T-cell (primary cell): Measurements from ENCODE around the gene PSG7. TPM values are rescaled to one million over a fixed set of nuclear protein-coding genes. Genes with fewer than 3 reads are reported as not detected.
"Not testable (repeated sequence)": the region's sequence is repeated elsewhere in the genome, so short reads cannot be mapped to it uniquely, and the experiment has no call there.

ENCODE experiments used
- ATAC-seq, 4 experiments: fragments of 200-7000 bp in 3 of 4; fragments of 150-1000 bp in 1 of 4; cut with Tn5 transposase; replicated peaks in 1 of 4; 1 replicate in 3 of 4; 2 replicates in 1 of 4; pipeline ENCODE4 v1.10.0; 2021; ENCODE audit warnings: moderate library complexity in 3 of 4, mild to moderate bottlenecking in 2 of 4, moderate number of reproducible peaks in 1 of 4
- CTCF ChIA-PET, 2 donors: fragments of 300-600 bp; sonication (Branson Sonifier 250); formaldehyde crosslinking; loops; one replicate each; lab custom pipeline; 2022; ENCODE audit warnings: antibody characterized with exemption in 2 of 2; lab: Charles Lee
- POLR2A ChIA-PET, 2 donors: fragments of 300-600 bp; sonication (Branson Sonifier 250); formaldehyde crosslinking; loops; one replicate each; lab custom pipeline; 2022; ENCODE audit warnings: antibody characterized with exemption in 2 of 2; lab: Charles Lee
- DNase-seq, 35 experiments: peaks; one replicate each; pipeline versions ENCODE4 v3.0.0 to v3.0.0-alpha.2; 2013 to 2023
- H3K27ac ChIP-seq: one replicate; pipeline ENCODE4 v1.5.1; 2013; ENCODE audit warnings: low read length
- H3K27me3 ChIP-seq, 2 experiments: replicated peaks in 1 of 2; 1 replicate in 1 of 2; 2 replicates in 1 of 2; pipeline versions ENCODE4 v1.6.1 to v1.7.0; 2013; ENCODE audit warnings: low read length in 1 of 2, mixed read lengths in 1 of 2; ENCODE audit not compliant: control insufficient read depth in 2 of 2, insufficient read depth in 2 of 2; ENCODE audit errors: extremely low read depth in 1 of 2
- H3K36me3 ChIP-seq, 2 donors: 1 replicate in 1 of 2; 2 replicates in 1 of 2; pipeline versions ENCODE4 v1.6.1 to v1.7.0; 2013; ENCODE audit warnings: low read length in 1 of 2; ENCODE audit not compliant: control insufficient read depth in 2 of 2, insufficient read depth in 1 of 2; ENCODE audit errors: extremely low read depth in 1 of 2
- H3K4me1 ChIP-seq, 2 experiments: 1 replicate in 1 of 2; 2 replicates in 1 of 2; pipeline versions ENCODE4 v1.6.1 to v1.7.0; 2013; ENCODE audit warnings: low read length in 2 of 2, mixed read lengths in 1 of 2; ENCODE audit not compliant: insufficient read depth in 2 of 2, control insufficient read depth in 1 of 2; ENCODE audit errors: extremely low read depth in 1 of 2
- H3K4me3 ChIP-seq, 2 donors: 1 replicate in 1 of 2; 2 replicates in 1 of 2; pipeline versions ENCODE4 v1.5.1 to v1.7.0; 2013; ENCODE audit warnings: mild to moderate bottlenecking in 2 of 2, low read length in 1 of 2, moderate library complexity in 1 of 2; ENCODE audit not compliant: control insufficient read depth in 1 of 2; ENCODE audit errors: extremely low read depth in 1 of 2
- H3K9me3 ChIP-seq: 2 replicates; pipeline ENCODE4 v1.7.0; 2013
- H3K27ac Mint-ChIP-seq, 2 donors: one replicate each; pipeline ENCODE4 v1.8.0; 2020 to 2021; ENCODE audit warnings: mild to moderate bottlenecking in 2 of 2, mixed read lengths in 2 of 2
- H3K27me3 Mint-ChIP-seq, 2 donors: one replicate each; pipeline ENCODE4 v1.8.0; 2021 to 2022; ENCODE audit warnings: mixed read lengths in 2 of 2
- H3K36me3 Mint-ChIP-seq: one replicate; pipeline ENCODE4 v1.8.0; 2021; ENCODE audit warnings: mixed read lengths
- H3K4me1 Mint-ChIP-seq, 3 donors: one replicate each; pipeline ENCODE4 v1.8.0; 2020 to 2022; ENCODE audit warnings: mixed read lengths in 3 of 3, mild to moderate bottlenecking in 1 of 3
- H3K4me3 Mint-ChIP-seq, 3 donors: one replicate each; pipeline ENCODE4 v1.8.0; 2020 to 2022; ENCODE audit warnings: mild to moderate bottlenecking in 3 of 3, mixed read lengths in 3 of 3, moderate library complexity in 3 of 3
- H3K9me3 Mint-ChIP-seq, 3 donors: one replicate each; pipeline ENCODE4 v1.8.0; 2020 to 2022; ENCODE audit warnings: mixed read lengths in 3 of 3
- WGBS: methylation state at CpG from one replicate; pipeline ENCODE4 v1.1.5; 2013; ENCODE audit warnings: missing lambda C conversion rate; ENCODE audit not compliant: insufficient coverage; 5-methylcytosine and 5-hydroxymethylcytosine counted together
- total RNA-seq, 35 experiments: library from RNA in 6 of 35; stranded (reverse) in 6 of 35; fragments of 120-200 nt in 1 of 35; gene quantifications; one replicate each; pipeline versions ENCODE4 v1.2.1 to v1.2.4 and lab custom pipeline; 2013 to 2026

The PSG7 gene
- total RNA-seq, 5 donors from 2014 or later (not counting 1 experiment from before 2014, with no cell fraction given): not detected

DNA sequence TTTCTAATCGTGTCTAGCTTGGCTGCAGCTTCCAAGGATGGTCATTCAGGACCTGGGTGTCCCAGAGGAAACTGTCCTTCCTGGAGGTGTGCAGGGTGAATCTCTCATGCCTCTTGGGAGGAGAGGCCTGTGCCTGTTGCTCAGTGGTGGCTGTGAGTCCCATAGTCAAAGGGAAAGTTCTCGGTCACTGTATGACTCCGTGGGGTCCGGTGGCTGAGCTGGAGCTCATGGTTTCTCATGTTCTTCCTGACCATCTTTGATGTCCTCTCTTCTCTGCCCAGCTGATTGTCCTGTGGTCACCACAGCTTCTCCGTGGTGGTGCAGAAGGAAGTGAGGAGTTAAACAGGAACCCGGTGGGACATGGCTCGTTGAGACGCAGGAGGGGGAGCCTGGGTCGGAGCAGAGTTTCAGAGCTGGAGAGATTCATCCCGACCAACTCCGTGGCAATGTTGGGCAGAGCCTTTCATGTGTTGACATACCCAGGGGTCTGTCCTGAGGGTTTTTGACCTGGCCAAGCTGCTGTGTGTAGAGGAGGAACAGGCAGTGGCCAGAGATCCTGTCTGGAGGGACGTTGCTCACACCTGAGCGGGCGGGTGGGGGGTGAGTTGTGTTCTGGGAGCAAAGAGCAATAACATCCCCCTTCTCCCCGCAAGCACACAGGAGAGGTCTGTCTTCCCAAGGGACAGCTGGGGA is 18.5 kb downstream of the PSG7 start:
- H3K4me1 Mint-ChIP-seq, DNase-seq, H3K9me3 Mint-ChIP-seq, CTCF ChIA-PET, H3K27ac Mint-ChIP-seq, H3K27me3 ChIP-seq, H3K4me3 ChIP-seq, H3K36me3 ChIP-seq, POLR2A ChIA-PET, H3K4me1 ChIP-seq, H3K27ac ChIP-seq, ATAC-seq, H3K4me3 Mint-ChIP-seq, H3K36me3 Mint-ChIP-seq, H3K9me3 ChIP-seq: not testable (repeated sequence)
- peaks cover 0 to 24% of the 10 kb centered on the region in 2 donors for H3K27me3 Mint-ChIP-seq
- 56% methylated on average over 10 of the region's 15 CpGs for WGBS

DNA sequence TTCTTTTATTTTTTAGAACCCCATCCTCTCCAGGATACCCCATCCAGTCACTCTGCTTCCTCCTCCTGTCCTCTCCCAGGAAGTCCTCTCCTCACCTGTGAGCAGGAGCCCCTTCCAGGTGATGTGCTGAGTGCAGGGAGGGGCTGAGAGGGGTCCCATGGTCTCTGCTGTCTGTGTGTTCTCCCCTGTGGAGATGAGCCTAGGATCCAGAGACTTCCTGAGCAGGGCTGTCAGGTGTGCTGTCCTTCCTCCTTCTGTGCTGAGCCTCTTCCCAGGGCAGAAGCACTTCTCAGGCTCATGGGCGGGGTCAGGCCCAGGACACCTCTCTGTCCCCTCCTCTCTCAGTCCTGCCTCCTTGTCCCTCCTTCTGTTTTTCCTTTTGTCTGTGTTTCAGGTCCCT is 19.4 kb downstream of the PSG7 start, which contains the start of gene PSG6:
Gene PSG6 (minus strand): TSS at position 261 of the 400 bp plus-strand sequence. CDS start 102 bp downstream, at position 159.
- H3K4me3 Mint-ChIP-seq, H3K9me3 ChIP-seq, H3K36me3 ChIP-seq, H3K9me3 Mint-ChIP-seq, H3K27me3 ChIP-seq, DNase-seq, CTCF ChIA-PET, H3K4me1 Mint-ChIP-seq, H3K27ac ChIP-seq, H3K4me1 ChIP-seq, ATAC-seq, POLR2A ChIA-PET, H3K4me3 ChIP-seq, H3K36me3 Mint-ChIP-seq, H3K27ac Mint-ChIP-seq: not testable (repeated sequence)
- no CpG with 5 or more reads among the region's 1 CpG for WGBS
- peaks cover 0 to 20% of the 10 kb centered on the region in 2 donors for H3K27me3 Mint-ChIP-seq

DNA sequence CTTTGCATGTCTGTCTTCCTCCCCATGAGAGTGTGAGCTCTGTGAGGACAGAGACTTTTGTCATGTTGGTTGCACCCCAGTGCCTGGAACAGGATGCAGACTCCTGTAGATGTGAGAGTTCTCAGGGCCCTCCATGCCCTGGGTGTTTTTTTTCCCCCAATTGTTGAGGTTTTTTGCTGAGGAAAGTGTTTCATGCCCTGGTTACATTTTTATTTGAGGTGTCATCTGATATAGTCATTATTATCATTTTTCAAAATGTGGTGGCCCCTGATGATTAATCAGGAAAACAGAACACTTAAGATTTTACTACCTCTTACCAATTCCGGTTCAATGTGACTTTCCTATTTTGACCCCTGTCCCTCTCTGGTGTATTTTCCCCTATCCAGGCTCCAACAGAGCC is 20.1 kb downstream of the PSG7 start:
- H3K27ac ChIP-seq, H3K4me3 Mint-ChIP-seq, H3K4me3 ChIP-seq, H3K9me3 ChIP-seq, POLR2A ChIA-PET, ATAC-seq, H3K36me3 ChIP-seq, H3K36me3 Mint-ChIP-seq, H3K4me1 ChIP-seq, H3K27ac Mint-ChIP-seq, H3K4me1 Mint-ChIP-seq, CTCF ChIA-PET, H3K9me3 Mint-ChIP-seq, H3K27me3 ChIP-seq, DNase-seq: not testable (repeated sequence)
- no CpG with 5 or more reads among the region's 1 CpG for WGBS
- H3K27me3 Mint-ChIP-seq: peaks cover 0 to 15% of the 10 kb centered on the region in 2 donors

DNA sequence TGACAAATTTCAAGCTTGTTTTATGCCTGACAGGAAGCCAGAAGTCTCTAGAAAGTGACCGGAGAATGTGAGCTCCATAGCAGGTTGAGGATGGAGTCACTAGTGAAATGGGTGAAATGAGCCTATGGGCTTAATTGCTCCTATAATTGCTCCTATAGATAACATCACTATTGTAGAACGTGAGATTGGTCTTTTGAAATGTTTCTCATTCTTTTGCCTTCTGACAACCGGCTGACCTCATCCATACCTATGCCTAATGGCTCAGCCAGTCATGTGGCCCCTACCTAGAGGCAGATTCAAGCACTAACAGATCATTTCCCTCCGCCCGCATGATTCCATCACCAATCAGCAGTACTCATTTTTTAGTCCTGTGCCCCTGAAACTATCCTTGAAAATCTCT is 23.5 kb downstream of the PSG7 start:
- H3K4me3 ChIP-seq, CTCF ChIA-PET, H3K36me3 Mint-ChIP-seq, ATAC-seq, H3K27me3 ChIP-seq, H3K4me3 Mint-ChIP-seq, H3K36me3 ChIP-seq, DNase-seq, H3K27ac Mint-ChIP-seq, H3K4me1 ChIP-seq, POLR2A ChIA-PET, H3K9me3 Mint-ChIP-seq, H3K27ac ChIP-seq, H3K4me1 Mint-ChIP-seq, H3K9me3 ChIP-seq: not testable (repeated sequence)
- H3K27me3 Mint-ChIP-seq: peaks cover 0 to 15% of the 10 kb centered on the region in 2 donors
- WGBS: 40% methylated on average over 1 of the region's 5 CpGs

DNA sequence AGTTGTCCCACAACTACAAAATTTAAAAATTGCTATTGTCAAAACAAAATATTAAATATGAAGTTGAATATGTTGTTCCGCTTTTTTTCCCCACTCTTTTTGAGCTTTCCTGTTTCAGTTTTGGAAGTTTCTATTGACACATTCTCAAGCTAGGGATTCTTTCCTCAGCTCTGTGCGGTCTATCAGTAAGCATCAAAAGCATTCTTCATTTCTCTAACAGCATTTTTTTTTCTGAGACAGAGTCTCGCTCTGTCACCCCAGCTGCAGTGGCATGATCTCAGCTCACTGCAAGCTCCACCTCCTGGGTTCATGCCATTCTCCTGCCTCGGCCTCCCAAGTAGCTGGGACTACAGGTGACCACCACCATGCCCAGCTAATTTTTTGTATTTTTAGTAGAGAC is 24.1 kb downstream of the PSG7 start:
- POLR2A ChIA-PET, H3K4me3 ChIP-seq, H3K27ac ChIP-seq, CTCF ChIA-PET, H3K9me3 ChIP-seq, H3K27me3 Mint-ChIP-seq, ATAC-seq, H3K27me3 ChIP-seq, H3K27ac Mint-ChIP-seq, H3K4me1 Mint-ChIP-seq, DNase-seq, H3K36me3 ChIP-seq, H3K36me3 Mint-ChIP-seq, H3K9me3 Mint-ChIP-seq, H3K4me1 ChIP-seq, H3K4me3 Mint-ChIP-seq: not testable (repeated sequence)
- 69% methylated on average over 2 of the region's 4 CpGs for WGBS

DNA sequence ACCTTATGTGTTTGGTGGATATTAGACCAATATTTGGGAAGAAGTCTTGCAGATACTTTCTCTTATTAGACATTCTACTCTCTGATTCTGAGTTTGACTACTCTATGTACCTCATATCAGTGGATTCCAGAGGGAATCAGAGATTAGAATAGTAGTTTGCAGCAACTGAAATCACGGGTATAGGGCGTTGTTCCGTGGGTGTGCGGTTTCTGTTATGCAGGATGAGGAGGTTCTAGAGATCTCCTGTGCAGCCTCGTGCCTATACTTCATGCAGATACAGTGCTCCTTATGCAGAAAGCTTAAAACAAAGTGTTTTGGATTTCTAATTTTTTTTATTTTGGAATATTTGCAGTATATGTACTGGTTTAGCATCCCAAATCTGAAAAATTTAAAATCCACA is 25.3 kb downstream of the PSG7 start:
- H3K4me1 Mint-ChIP-seq, DNase-seq, H3K27me3 ChIP-seq, H3K27ac ChIP-seq, H3K9me3 Mint-ChIP-seq, H3K4me1 ChIP-seq, H3K36me3 Mint-ChIP-seq, CTCF ChIA-PET, H3K4me3 Mint-ChIP-seq, POLR2A ChIA-PET, H3K4me3 ChIP-seq, H3K36me3 ChIP-seq, H3K27ac Mint-ChIP-seq, ATAC-seq, H3K9me3 ChIP-seq: not testable (repeated sequence)
- H3K27me3 Mint-ChIP-seq: peaks cover 0 to 14% of the 10 kb centered on the region in 2 donors
- no CpG with 5 or more reads among the region's 5 CpGs for WGBS

DNA sequence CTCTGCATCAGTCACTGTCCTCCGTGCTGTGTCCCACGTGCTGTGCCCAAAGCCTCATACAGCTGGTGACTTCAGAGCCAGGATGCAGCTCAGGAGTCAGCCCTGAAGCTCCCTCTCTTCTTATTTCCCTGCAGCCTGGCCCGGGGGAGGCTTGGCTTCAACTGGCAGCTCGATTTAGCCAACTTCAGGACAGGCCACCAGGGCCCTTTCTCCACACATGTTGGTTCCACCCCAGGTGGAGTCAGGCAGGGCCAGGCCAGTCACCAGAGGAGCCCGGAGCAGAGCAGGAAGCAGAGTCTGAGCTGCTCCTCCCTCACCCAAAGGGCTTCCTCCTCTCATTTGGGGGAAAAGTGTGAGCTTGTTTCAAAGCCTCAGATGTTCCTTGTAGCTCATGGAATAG is 30.8 kb downstream of the PSG7 start:
- H3K4me1 ChIP-seq, H3K36me3 ChIP-seq, H3K9me3 Mint-ChIP-seq, H3K4me3 Mint-ChIP-seq, H3K27ac ChIP-seq, H3K4me3 ChIP-seq, H3K9me3 ChIP-seq, POLR2A ChIA-PET, H3K27ac Mint-ChIP-seq, H3K27me3 ChIP-seq, H3K36me3 Mint-ChIP-seq, DNase-seq, CTCF ChIA-PET, H3K4me1 Mint-ChIP-seq, ATAC-seq: not testable (repeated sequence)
- H3K27me3 Mint-ChIP-seq: peaks cover 0 to 14% of the 10 kb centered on the region in 2 donors
- WGBS: 57% methylated on average over 2 of the region's 5 CpGs
